HG03521 (cell line): ENCODE results near the gene TMEM201.

Source experiments
- ATAC-seq: cut with Tn5 transposase; IDR thresholded peaks from one replicate; pipeline ENCODE4 v1.9.1; 2021; ENCODE audit warnings: mild to moderate bottlenecking, moderate library complexity; ENCODE audit not compliant: unreplicated experiment

The TMEM201 gene

GRCh38 chr1:9651565-9652378 is 63.1 kb downstream of the TMEM201 start, which contains the start of gene PIK3CD:
TSS of gene PIK3CD (plus strand) at chr1:9651731. CDS start at chr1:9710456, 58,725 bp downstream.
- peak; percentile 32 for ATAC-seq

- peak; percentile 24 for ATAC-seq
These were observed 63.9 kb downstream of the TMEM201 start for GRCh38 chr1:9652379-9653209.

- no peak for ATAC-seq
These were observed 64.4 kb downstream of the TMEM201 start for GRCh38 chr1:9653210-9653490.

- ATAC-seq, result no peak
These were observed 64.9 kb downstream of the TMEM201 start for GRCh38 chr1:9653491-9654050.

- no peak for ATAC-seq
These were observed 65.5 kb downstream of the TMEM201 start for GRCh38 chr1:9654051-9654833.

GRCh38 chr1:9654834-9655723 is 66.4 kb downstream of the TMEM201 start:
- ATAC-seq, result no peak

- ATAC-seq, result no peak
These were observed 67.1 kb downstream of the TMEM201 start for GRCh38 chr1:9655836-9656235.

- ATAC-seq, result no peak
These were observed 68.9 kb downstream of the TMEM201 start for GRCh38 chr1:9657521-9658032.

GRCh38 chr1:9658199-9658598 is 69.5 kb downstream of the TMEM201 start:
- ATAC-seq, result no peak

GRCh38 chr1:9659328-9659727 is 70.6 kb downstream of the TMEM201 start:
- no peak for ATAC-seq

- no peak for ATAC-seq
These were observed 74.5 kb downstream of the TMEM201 start for GRCh38 chr1:9663257-9663656.
